Neural progenitor cell (in vitro differentiated cells): Measurements from ENCODE around the gene SAMHD1. TPM values are rescaled to one million over a fixed set of nuclear protein-coding genes. Genes with fewer than 3 reads are reported as not detected.

Experiments
- DNase-seq: peaks from one replicate; pipeline ENCODE4 v3.0.0-alpha.2; 2016; ENCODE audit warnings: low spot score
- H2AFZ ChIP-seq: fragments of 200-600 bp; sonication (generic); replicated peaks from 2 replicates; pipeline ENCODE4 v1.6.1; 2016; ENCODE audit warnings: antibody characterized with exemption
- H3F3A ChIP-seq: fragments of 200-600 bp; sonication (generic); 2 replicates; pipeline ENCODE4 v1.6.1; 2016; ENCODE audit warnings: antibody characterized with exemption, low read depth
- H3K27ac ChIP-seq: fragments of 200-600 bp; sonication (generic); 2 replicates; pipeline ENCODE4 v1.5.1; 2016; ENCODE audit warnings: mild to moderate bottlenecking
- H3K27me3 ChIP-seq: fragments of 200-600 bp; sonication (generic); 2 replicates; pipeline ENCODE4 v1.6.1; 2016; ENCODE audit warnings: mild to moderate bottlenecking, moderate library complexity
- H3K36me3 ChIP-seq: fragments of 200-600 bp; sonication (generic); 2 replicates; pipeline ENCODE4 v1.5.1; 2016
- H3K4me1 ChIP-seq: fragments of 200-600 bp; sonication (generic); 2 replicates; pipeline ENCODE4 v1.6.1; 2016; ENCODE audit warnings: mixed run types
- H3K4me2 ChIP-seq: fragments of 200-600 bp; sonication (generic); 2 replicates; pipeline ENCODE4 v1.6.1; 2016
- H3K4me3 ChIP-seq: fragments of 200-600 bp; sonication (generic); 2 replicates; pipeline ENCODE4 v1.5.1; 2016
- H3K79me2 ChIP-seq: fragments of 200-600 bp; sonication (generic); 2 replicates; pipeline ENCODE4 v1.6.1; 2016; ENCODE audit warnings: low read depth
- H3K9ac ChIP-seq: fragments of 200-600 bp; sonication (generic); 2 replicates; pipeline ENCODE4 v1.6.1; 2016
- H3K9me3 ChIP-seq: fragments of 200-600 bp; sonication (generic); 2 replicates; pipeline ENCODE4 v1.5.1; 2016; ENCODE audit warnings: low read depth
- H4K20me1 ChIP-seq: fragments of 200-600 bp; sonication (generic); 2 replicates; pipeline ENCODE4 v1.6.1; 2016; ENCODE audit warnings: low read depth
- H3K27ac Mint-ChIP-seq: 3 replicates; pipeline ENCODE4 v1.8.0; 2021; ENCODE audit warnings: mixed read lengths
- H3K27me3 Mint-ChIP-seq: 2 replicates; pipeline ENCODE4 v1.8.0; 2022; ENCODE audit warnings: low read depth, mild to moderate bottlenecking, inconsistent platforms, moderate library complexity, mixed read lengths; ENCODE audit not compliant: insufficient read depth
- H3K36me3 Mint-ChIP-seq: 3 replicates; pipeline ENCODE4 v1.8.0; 2021; ENCODE audit warnings: mixed read lengths
- H3K4me1 Mint-ChIP-seq: 3 replicates; pipeline ENCODE4 v1.8.0; 2021; ENCODE audit warnings: mixed read lengths
- H3K4me3 Mint-ChIP-seq: 3 replicates; pipeline ENCODE4 v1.8.0; 2021; ENCODE audit warnings: mild to moderate bottlenecking, moderate library complexity, mixed read lengths
- H3K9me3 Mint-ChIP-seq: 3 replicates; pipeline ENCODE4 v1.8.0; 2020; ENCODE audit warnings: mixed read lengths
- CTCF ChIP-seq: fragments of 200-600 bp; sonication (generic); IDR thresholded peaks from 2 replicates; pipeline ENCODE4 v1.5.1; 2017; ENCODE audit warnings: antibody characterized with exemption, mild to moderate bottlenecking
- EZH2 ChIP-seq: fragments of 200-600 bp; sonication (generic); IDR thresholded peaks from 2 replicates; pipeline ENCODE4 v1.6.1; 2017; ENCODE audit warnings: antibody characterized with exemption, mild to moderate bottlenecking, moderate library complexity
- EZH2phosphoT487 ChIP-seq: fragments of 200-600 bp; sonication (generic); IDR thresholded peaks from 2 replicates; pipeline ENCODE4 v1.6.1; 2017; ENCODE audit warnings: antibody characterized with exemption
- total RNA-seq: library from RNA; depleted of rRNA; stranded (reverse); fragments of >200 nt; gene quantifications from 2 replicates; pipeline ENCODE4 v1.2.3, GENCODE V29; 2015; ENCODE audit warnings: low replicate concordance

SAMHD1 gene
- total RNA-seq, 1 donor from 2014 or later: 29.0 TPM

DNA sequence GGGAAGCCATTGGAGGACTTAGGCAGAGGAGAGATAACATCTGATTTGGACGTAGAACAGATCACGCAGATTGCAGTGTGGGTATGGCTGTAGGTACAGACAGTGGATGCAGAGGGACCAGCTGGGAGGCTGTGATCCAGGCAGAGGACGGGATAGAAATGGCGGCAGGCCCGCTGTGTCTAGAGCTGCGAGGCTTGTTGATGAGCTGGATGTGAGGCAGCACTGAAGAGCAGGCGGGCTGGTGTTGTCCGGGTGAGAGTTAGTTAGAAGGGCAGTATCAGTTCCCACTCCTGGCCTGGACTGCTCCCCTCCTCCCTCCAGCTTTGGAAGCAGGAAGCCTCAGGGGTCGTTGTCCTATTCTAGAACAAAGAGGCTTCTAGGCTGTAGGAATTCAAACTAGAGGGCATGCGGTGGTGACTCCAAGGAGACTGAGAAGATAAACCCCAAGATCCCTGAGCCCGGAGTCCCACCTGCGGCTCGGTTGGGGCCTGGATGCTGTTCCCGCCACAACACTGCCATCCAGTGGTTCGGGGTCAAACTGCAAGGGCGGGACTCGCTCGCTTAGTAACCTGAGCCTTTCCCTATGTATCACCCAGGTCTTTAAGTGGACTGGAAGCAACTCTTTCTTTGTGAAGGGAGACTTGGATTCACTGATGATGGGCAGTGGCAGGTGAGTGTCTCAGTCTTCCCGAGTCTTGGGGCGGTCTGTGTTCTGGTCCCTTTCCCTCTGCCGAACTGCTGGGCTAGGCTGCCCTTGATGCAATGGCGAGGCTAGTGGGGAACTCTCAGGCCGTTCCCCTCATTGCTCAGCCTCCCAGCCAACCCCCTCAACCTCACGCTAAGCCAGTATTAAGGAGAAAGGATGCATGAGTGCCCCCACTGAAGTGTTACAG, 64.4 kb downstream of the SAMHD1 start:
- H3K4me1 Mint-ChIP-seq: peaks cover 19% of the 10 kb centered on the region
- Histone ChIP-seq H4K20me1 (no peaks in the 10 kb centered on the region), H3K9me3 (no peaks in the 10 kb centered on the region), H3K4me3 (peak overlapping the region; percentile 37), H3K27ac (peak overlapping the region; percentile 33), H2AFZ (peak overlapping the region; percentile 93), H3K36me3 (no peaks in the 10 kb centered on the region), H3K4me1 (peaks cover 7% of the 10 kb centered on the region), H3K79me2 (no peaks in the 10 kb centered on the region), H3K27me3 (no peaks in the 10 kb centered on the region), H3F3A (peaks cover 25% of the 10 kb centered on the region), H3K4me2 (peak overlapping the region; percentile 72), H3K9ac (no peak overlapping the region)
- peak overlapping the region; percentile 71 for H3K27ac Mint-ChIP-seq
- H3K36me3 Mint-ChIP-seq: no peaks in the 10 kb centered on the region
- TF ChIP-seq EZH2phosphoT487 (no peak), CTCF (peak; percentile 90)
- no peaks in the 10 kb centered on the region for H3K9me3 Mint-ChIP-seq
- peak; percentile 92 for DNase-seq
- peaks cover 2% of the 10 kb centered on the region for H3K27me3 Mint-ChIP-seq
- peak overlapping the region; percentile 68 for H3K4me3 Mint-ChIP-seq

GRCh38 chr20:36885356-36885755, 66.2 kb downstream of the SAMHD1 start:
- Mint-ChIP-seq H3K4me3 (no peak overlapping the region), H3K36me3 (no peaks in the 10 kb centered on the region)
- peaks cover 7% of the 10 kb centered on the region for H3K4me1 ChIP-seq

GRCh38 chr20:36883977-36884535, 67.5 kb downstream of the SAMHD1 start:
- H3K4me2 ChIP-seq: no peak overlapping the region
- no peaks in the 10 kb centered on the region for H4K20me1 ChIP-seq
- no peak overlapping the region for H3K9ac ChIP-seq
- H3K36me3 ChIP-seq: no peaks in the 10 kb centered on the region
- peaks cover 25% of the 10 kb centered on the region for H3F3A ChIP-seq
- Mint-ChIP-seq H3K9me3 (no peaks in the 10 kb centered on the region), H3K4me1 (peaks cover 19% of the 10 kb centered on the region), H3K27me3 (peaks cover 10% of the 10 kb centered on the region), H3K27ac (peak overlapping the region; percentile 40), H3K36me3 (no peaks in the 10 kb centered on the region), H3K4me3 (no peak overlapping the region)
- H3K4me1 ChIP-seq: peaks cover 7% of the 10 kb centered on the region
- H3K27me3 ChIP-seq: no peaks in the 10 kb centered on the region
- no peaks in the 10 kb centered on the region for H3K9me3 ChIP-seq
- H3K27ac ChIP-seq: no peak overlapping the region
- H2AFZ ChIP-seq: no peak overlapping the region
- DNase-seq: no peak
- H3K4me3 ChIP-seq: no peak overlapping the region
- H3K79me2 ChIP-seq: no peaks in the 10 kb centered on the region
- TF ChIP-seq EZH2phosphoT487 (no peak), CTCF (no peak), EZH2 (no peak)

More at GRCh38 chr20:36885356-36885755, 66.2 kb downstream of the SAMHD1 start:
- Histone ChIP-seq H3F3A (peaks cover 25% of the 10 kb centered on the region), H3K4me3 (no peak overlapping the region), H4K20me1 (no peaks in the 10 kb centered on the region), H3K36me3 (no peaks in the 10 kb centered on the region), H3K4me2 (no peak overlapping the region), H3K27me3 (no peaks in the 10 kb centered on the region), H3K9me3 (no peaks in the 10 kb centered on the region), H2AFZ (no peak overlapping the region), H3K79me2 (no peaks in the 10 kb centered on the region), H3K9ac (no peak overlapping the region), H3K27ac (no peak overlapping the region)
- peaks cover 8% of the 10 kb centered on the region for H3K27me3 Mint-ChIP-seq
- DNase-seq: peak; percentile 28
- no peaks in the 10 kb centered on the region for H3K9me3 Mint-ChIP-seq
- H3K4me1 Mint-ChIP-seq: peaks cover 19% of the 10 kb centered on the region
- TF ChIP-seq EZH2: no peak
- TF ChIP-seq EZH2phosphoT487: no peak
- peak; percentile 22 for TF ChIP-seq CTCF
- H3K27ac Mint-ChIP-seq: no peak overlapping the region
